Neutrophil (primary cell): ENCODE measurements around the gene TEX19.

Source experiments
- H3K27ac ChIP-seq: fragments of 200-600 bp; sonication (generic); 2 replicates; pipeline ENCODE4 v1.5.1; 2016; ENCODE audit warnings: mild to moderate bottlenecking, moderate library complexity
- H3K27me3 ChIP-seq: fragments of 200-600 bp; sonication (generic); 2 replicates; pipeline ENCODE4 v1.6.0; 2016; ENCODE audit warnings: mild to moderate bottlenecking
- H3K36me3 ChIP-seq: fragments of 200-600 bp; sonication (generic); 2 replicates; pipeline ENCODE4 v1.5.1; 2017
- H3K4me1 ChIP-seq, 2 experiments: fragments of 200-600 bp in 1 of 2; sonication (generic) in 1 of 2; 1 replicate in 1 of 2; 2 replicates in 1 of 2; pipeline versions ENCODE4 v1.5.1 to v1.6.1; 2013 to 2016; ENCODE audit warnings: low read depth in 1 of 2, low read length in 1 of 2, mild to moderate bottlenecking in 1 of 2, moderate library complexity in 1 of 2; ENCODE audit not compliant: control insufficient read depth in 1 of 2, insufficient read depth in 1 of 2
- H3K4me3 ChIP-seq, 2 experiments: fragments of 200-600 bp in 1 of 2; sonication (generic) in 1 of 2; 1 replicate in 1 of 2; 2 replicates in 1 of 2; pipeline ENCODE4 v1.5.1; 2013 to 2016; ENCODE audit warnings: low read depth in 1 of 2, low read length in 1 of 2, mild to moderate bottlenecking in 1 of 2, moderate library complexity in 1 of 2
- H3K9me3 ChIP-seq: fragments of 200-600 bp; sonication (generic); 2 replicates; pipeline ENCODE4 v1.5.1; 2016
- CTCF ChIP-seq: fragments of 200-600 bp; sonication (generic); IDR thresholded peaks from 2 replicates; pipeline ENCODE4 v1.5.1; 2016; ENCODE audit warnings: antibody characterized with exemption

TEX19 gene

GRCh38 chr17:82358465-82359350 is at the start of gene TEX19:
TEX19 (plus strand) TSS chr17:82359247; CDS start chr17:82362151, 2,904 bp downstream.
- Histone ChIP-seq H3K27me3 (peaks cover 52% of the 10 kb centered on the region), H3K9me3 (no peaks in the 10 kb centered on the region), H3K36me3 (no peaks in the 10 kb centered on the region), H3K27ac (no peak within 1 kb of the TSS), H3K4me3 (no peak within 1 kb of the TSS), H3K4me1 (no peaks in the 10 kb centered on the region)
- TF ChIP-seq CTCF, result no peak

- Histone ChIP-seq H3K27me3 (peaks cover 48% of the 10 kb centered on the region), H3K4me1 (peaks cover 0 to 7% of the 10 kb centered on the region in 2 experiments), H3K27ac (no peak overlapping the region), H3K9me3 (no peaks in the 10 kb centered on the region), H3K36me3 (no peaks in the 10 kb centered on the region), H3K4me3 (no peak overlapping the region)
- TF ChIP-seq CTCF, result no peak
These were observed 49.1 kb upstream of the TEX19 start for GRCh38 chr17:82309656-82310570.

- H3K27ac ChIP-seq, result no peak overlapping the region
- H3K4me1 ChIP-seq, result peaks cover 7 to 16% of the 10 kb centered on the region in 2 experiments
- no peaks in the 10 kb centered on the region for H3K9me3 ChIP-seq
- H3K36me3 ChIP-seq, result no peaks in the 10 kb centered on the region
- no peak for TF ChIP-seq CTCF
- no peak overlapping the region for H3K4me3 ChIP-seq
- peaks cover 48% of the 10 kb centered on the region for H3K27me3 ChIP-seq
These were observed 48.2 kb upstream of the TEX19 start for GRCh38 chr17:82310877-82311276.

- Histone ChIP-seq H3K4me3 (no peak overlapping the region), H3K27ac (no peak overlapping the region), H3K4me1 (peaks cover 8 to 21% of the 10 kb centered on the region in 2 experiments), H3K27me3 (peaks cover 48% of the 10 kb centered on the region), H3K36me3 (no peaks in the 10 kb centered on the region), H3K9me3 (no peaks in the 10 kb centered on the region)
- TF ChIP-seq CTCF, result no peak
These were observed 47.1 kb upstream of the TEX19 start for GRCh38 chr17:82311971-82312370.

- H3K27ac ChIP-seq, result no peak overlapping the region
- H3K4me1 ChIP-seq, result peaks cover 8 to 21% of the 10 kb centered on the region in 2 experiments
- H3K9me3 ChIP-seq, result no peaks in the 10 kb centered on the region
- no peak for TF ChIP-seq CTCF
- H3K4me3 ChIP-seq, result no peak overlapping the region
- H3K36me3 ChIP-seq, result no peaks in the 10 kb centered on the region
- peaks cover 56% of the 10 kb centered on the region for H3K27me3 ChIP-seq
These were observed 45.6 kb upstream of the TEX19 start for GRCh38 chr17:82313195-82314011.
